ENCODE results near the gene PAN3. TPM values are rescaled to one million over a fixed set of nuclear protein-coding genes. Genes with fewer than 3 reads are reported as not detected.

Gene PAN3, protein sequence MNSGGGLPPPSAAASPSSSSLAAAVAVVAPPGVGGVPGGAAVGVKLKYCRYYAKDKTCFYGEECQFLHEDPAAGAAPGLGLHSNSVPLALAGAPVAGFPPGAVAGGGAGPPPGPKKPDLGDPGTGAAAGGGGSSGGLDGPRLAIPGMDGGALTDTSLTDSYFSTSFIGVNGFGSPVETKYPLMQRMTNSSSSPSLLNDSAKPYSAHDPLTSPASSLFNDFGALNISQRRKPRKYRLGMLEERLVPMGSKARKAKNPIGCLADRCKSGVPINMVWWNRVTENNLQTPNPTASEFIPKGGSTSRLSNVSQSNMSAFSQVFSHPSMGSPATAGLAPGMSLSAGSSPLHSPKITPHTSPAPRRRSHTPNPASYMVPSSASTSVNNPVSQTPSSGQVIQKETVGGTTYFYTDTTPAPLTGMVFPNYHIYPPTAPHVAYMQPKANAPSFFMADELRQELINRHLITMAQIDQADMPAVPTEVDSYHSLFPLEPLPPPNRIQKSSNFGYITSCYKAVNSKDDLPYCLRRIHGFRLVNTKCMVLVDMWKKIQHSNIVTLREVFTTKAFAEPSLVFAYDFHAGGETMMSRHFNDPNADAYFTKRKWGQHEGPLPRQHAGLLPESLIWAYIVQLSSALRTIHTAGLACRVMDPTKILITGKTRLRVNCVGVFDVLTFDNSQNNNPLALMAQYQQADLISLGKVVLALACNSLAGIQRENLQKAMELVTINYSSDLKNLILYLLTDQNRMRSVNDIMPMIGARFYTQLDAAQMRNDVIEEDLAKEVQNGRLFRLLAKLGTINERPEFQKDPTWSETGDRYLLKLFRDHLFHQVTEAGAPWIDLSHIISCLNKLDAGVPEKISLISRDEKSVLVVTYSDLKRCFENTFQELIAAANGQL
- total RNA-seq (2021): 47.8 and 48.5 TPM in 2 replicates
- long read RNA-seq, partial matches to known transcripts: 6 of 13 reads
- long read RNA-seq, other reads (novel, unspliced or antisense): 7 of 13 reads

DNA sequence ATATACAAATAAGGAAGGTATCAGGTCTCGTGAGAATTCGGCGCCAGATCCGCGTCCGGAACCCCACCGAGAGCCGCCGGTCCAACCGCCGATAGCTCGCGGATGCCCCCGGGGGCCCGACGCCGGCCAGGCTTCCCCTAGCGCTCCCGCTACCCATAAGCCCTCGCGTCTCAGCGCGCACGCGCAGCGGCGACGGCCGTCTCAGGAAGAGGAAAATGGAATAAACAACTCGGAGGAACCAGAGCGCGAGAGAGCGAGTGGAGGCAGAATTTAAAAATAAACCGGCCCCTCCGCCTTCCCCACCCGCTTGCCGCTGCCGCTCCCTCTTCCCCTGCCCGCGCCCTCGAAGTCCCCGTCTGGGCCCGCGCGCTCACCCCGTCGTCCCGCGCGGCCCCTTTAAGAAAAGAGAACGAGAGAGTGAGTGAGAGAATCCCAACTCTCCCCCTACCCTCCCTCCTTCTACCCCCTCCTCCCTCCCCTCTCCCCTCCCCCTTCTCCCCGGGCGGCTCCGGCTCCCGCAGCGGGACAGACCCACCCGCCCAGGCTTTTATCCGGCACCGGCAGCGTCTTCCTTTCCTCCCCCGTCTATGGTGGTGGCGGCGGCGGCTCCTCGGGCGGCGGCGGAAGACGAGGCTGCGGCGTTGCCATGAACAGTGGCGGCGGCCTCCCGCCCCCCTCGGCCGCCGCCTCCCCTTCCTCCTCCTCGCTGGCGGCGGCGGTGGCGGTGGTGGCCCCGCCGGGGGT lies at the start of gene PAN3:
PAN3 (plus strand) TSS at position 534 of the 744 bp plus-strand sequence; CDS start at position 647, 113 bp downstream.
- peak within 1 kb of the TSS; percentile 94 for H3K18ac ChIP-seq (ENCODE audit: insufficient read length, low read depth, low read length)
- peak within 1 kb of the TSS; percentile 91 for H3K9ac ChIP-seq (ENCODE audit: extremely low read depth, insufficient read length, low read length)
- H3K23ac ChIP-seq (ENCODE audit: insufficient read length, low read depth, low read length): no peak within 1 kb of the TSS
- Mint-ChIP-seq H3K4me1 (peaks cover 37 to 46% of the 10 kb centered on the region in 2 experiments), H3K9me3 (no peaks in the 10 kb centered on the region; a peak in 1 of 5 replicates), H3K36me3 (ENCODE audit: insufficient read depth in 1 of 3, low read depth in 3 of 3) (peaks cover 0 to 4% (median 0%) of the 10 kb centered on the region in 3 experiments; a peak in 1 of 7 replicates), H3K27me3 (ENCODE audit: low read depth) (no peaks in the 10 kb centered on the region), H3K4me3 (peak within 1 kb of the TSS; percentile 81 to 90), H3K27ac (peak within 1 kb of the TSS; percentile 97 to 98 (median 98))
- H4K20me1 ChIP-seq (ENCODE audit: control insufficient read depth, insufficient read depth, insufficient read length): no peaks in the 10 kb centered on the region
- peak within 1 kb of the TSS; percentile 92 for H3K4me2 ChIP-seq (ENCODE audit: insufficient read depth, insufficient read length, low read length)
- H3K79me1 ChIP-seq (ENCODE audit: insufficient read depth, low read depth, low read length, poor library complexity, severe bottlenecking): no peaks in the 10 kb centered on the region
- no peak within 1 kb of the TSS for H3T11ph ChIP-seq (ENCODE audit: low read length)
- H3K79me2 ChIP-seq (ENCODE audit: insufficient read depth, low read length): peaks cover 13% of the 10 kb centered on the region; the same call in 1 of the 2 replicates
- H3K4ac ChIP-seq (ENCODE audit: low read depth, low read length): no peak within 1 kb of the TSS; the same call in 1 of the 2 replicates
- peak within 1 kb of the TSS; percentile 69 for H2AFZ ChIP-seq (ENCODE audit: low read length)
- no peak within 1 kb of the TSS for H2BK12ac ChIP-seq (ENCODE audit: insufficient read length, low read depth, low read length)
- H4K91ac ChIP-seq (ENCODE audit: insufficient read length, low read depth, low read length): no peak within 1 kb of the TSS
- H4K5ac ChIP-seq (ENCODE audit: insufficient read length, low read depth, low read length): no peak within 1 kb of the TSS
- no CpG with 5 or more reads among the region's 84 CpGs for WGBS (ENCODE audit: extremely low coverage, insufficient read length, low lambda C conversion rate)
- no peak within 1 kb of the TSS for H3K56ac ChIP-seq (ENCODE audit: insufficient read length, low read depth, low read length)
- peak; percentile 90 for DNase-seq
- no peak within 1 kb of the TSS for H2BK20ac ChIP-seq (ENCODE audit: low read depth, low read length, poor library complexity, severe bottlenecking)
- peak within 1 kb of the TSS; percentile 99 for H2BK120ac ChIP-seq (ENCODE audit: low read depth, low read length, poor library complexity, severe bottlenecking)
- peak within 1 kb of the TSS; percentile 97 for H3K14ac ChIP-seq (ENCODE audit: insufficient read depth, low read length)
- H3K4me1 ChIP-seq (ENCODE audit: insufficient read depth, low read length): 0 out of 2 replicates have a peak, but pooled peaks cover 2% of the 10 kb centered on the region
- TF ChIP-seq, protein P1, sequence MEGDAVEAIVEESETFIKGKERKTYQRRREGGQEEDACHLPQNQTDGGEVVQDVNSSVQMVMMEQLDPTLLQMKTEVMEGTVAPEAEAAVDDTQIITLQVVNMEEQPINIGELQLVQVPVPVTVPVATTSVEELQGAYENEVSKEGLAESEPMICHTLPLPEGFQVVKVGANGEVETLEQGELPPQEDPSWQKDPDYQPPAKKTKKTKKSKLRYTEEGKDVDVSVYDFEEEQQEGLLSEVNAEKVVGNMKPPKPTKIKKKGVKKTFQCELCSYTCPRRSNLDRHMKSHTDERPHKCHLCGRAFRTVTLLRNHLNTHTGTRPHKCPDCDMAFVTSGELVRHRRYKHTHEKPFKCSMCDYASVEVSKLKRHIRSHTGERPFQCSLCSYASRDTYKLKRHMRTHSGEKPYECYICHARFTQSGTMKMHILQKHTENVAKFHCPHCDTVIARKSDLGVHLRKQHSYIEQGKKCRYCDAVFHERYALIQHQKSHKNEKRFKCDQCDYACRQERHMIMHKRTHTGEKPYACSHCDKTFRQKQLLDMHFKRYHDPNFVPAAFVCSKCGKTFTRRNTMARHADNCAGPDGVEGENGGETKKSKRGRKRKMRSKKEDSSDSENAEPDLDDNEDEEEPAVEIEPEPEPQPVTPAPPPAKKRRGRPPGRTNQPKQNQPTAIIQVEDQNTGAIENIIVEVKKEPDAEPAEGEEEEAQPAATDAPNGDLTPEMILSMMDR (conservative IDR thresholded peaks at IDR 0.05): no peak
- H2BK5ac ChIP-seq (ENCODE audit: insufficient read length, low read length): no peak within 1 kb of the TSS
- no peak within 1 kb of the TSS for H2AK5ac ChIP-seq (ENCODE audit: insufficient read length, low read length)
- no peaks in the 10 kb centered on the region for H3K9me3 ChIP-seq (ENCODE audit: control insufficient read depth, low read depth, low read length)
- H3K23me2 ChIP-seq (ENCODE audit: insufficient read length, low read depth, low read length, poor library complexity, severe bottlenecking): peaks cover 12% of the 10 kb centered on the region
- H2BK15ac ChIP-seq (ENCODE audit: low read depth, low read length): no peak within 1 kb of the TSS
- H3K27me3 ChIP-seq (ENCODE audit: insufficient read depth, low read length): no peaks in the 10 kb centered on the region
- peak within 1 kb of the TSS; percentile 83 for H3K27ac ChIP-seq (ENCODE audit: insufficient read length, low read depth, low read length)
- H4K8ac ChIP-seq (replicated peaks; ENCODE audit: insufficient read length, low read depth, low read length): no peak within 1 kb of the TSS
